Peyer's patch (tissue), 4 donors: ENCODE data around the gene CATSPERD. TPM values are rescaled to one million over a fixed set of nuclear protein-coding genes. Genes with fewer than 3 reads are reported as not detected.

Experiments
- DNase-seq, 3 donors: peaks; one replicate each; pipeline ENCODE4 v3.0.0-alpha.2; 2017 to 2019
- H3K27ac ChIP-seq, 4 donors: fragments of 200-600 bp; sonication (generic); one replicate each; pipeline ENCODE4 v1.5.1; 2016 to 2019
- H3K27me3 ChIP-seq, 2 donors: fragments of 200-600 bp; sonication (generic); one replicate each; pipeline ENCODE4 v1.5.1; 2019
- H3K36me3 ChIP-seq, 3 donors: fragments of 200-600 bp; sonication (generic); one replicate each; pipeline ENCODE4 v1.5.1; 2016 to 2019
- H3K4me1 ChIP-seq, 4 donors: fragments of 200-600 bp; sonication (generic); one replicate each; pipeline ENCODE4 v1.5.1; 2016 to 2019
- H3K4me3 ChIP-seq, 4 donors: fragments of 200-600 bp; sonication (generic); 1 replicate in 3 of 4; 2 replicates in 1 of 4; pipeline ENCODE4 v1.5.1; 2016 to 2019; ENCODE audit warnings: mild to moderate bottlenecking in 1 of 4
- H3K9me3 ChIP-seq, 4 donors: fragments of 200-600 bp; sonication (generic); one replicate each; pipeline ENCODE4 v1.5.1; 2016 to 2019; ENCODE audit warnings: mild to moderate bottlenecking in 1 of 4
- CTCF ChIP-seq, 6 experiments: fragments of 450-650 bp in 4 of 6; fragments of 200-600 bp in 2 of 6; sonication (generic) in 1 of 6; IDR thresholded peaks; one replicate each; pipeline ENCODE4 v1.5.1; 2017 to 2019; ENCODE audit warnings: antibody characterized with exemption in 6 of 6, mild to moderate bottlenecking in 3 of 6, moderate library complexity in 1 of 6
- POLR2A ChIP-seq, 2 donors: fragments of 450-650 bp; IDR thresholded peaks; one replicate each; pipeline ENCODE4 v1.5.1; 2017; ENCODE audit warnings: antibody characterized with exemption in 2 of 2, mild to moderate bottlenecking in 2 of 2, moderate library complexity in 2 of 2
- total RNA-seq, 4 donors: library from RNA; depleted of rRNA; stranded (reverse); fragments of >200 nt; gene quantifications; one replicate each; pipeline ENCODE4 v1.1.0, GENCODE V29; 2016

CATSPERD gene
- total RNA-seq, 4 donors from 2014 or later: not detected

- Histone ChIP-seq H3K4me3 (no peak overlapping the region), H3K27me3 (no peaks in the 10 kb centered on the region), H3K27ac (no peak overlapping the region), H3K4me1 (peaks cover 0 to 7% (median 3%) of the 10 kb centered on the region in 4 donors), H3K36me3 (peaks cover 0 to 17% (median 0%) of the 10 kb centered on the region in 3 donors), H3K9me3 (no peaks in the 10 kb centered on the region)
- no peak for DNase-seq
- TF ChIP-seq POLR2A (IDR thresholded peaks at IDR 0.05) (no peak), CTCF (IDR thresholded peaks at IDR 0.05) (no peak)
Measured at GRCh38 chr19:5674714-5675113, 45.7 kb upstream of the CATSPERD start.

GRCh38 chr19:5676105-5676771 is 44.2 kb upstream of the CATSPERD start:
- peak in 1 of 3 donors; percentile 53 for DNase-seq
- Histone ChIP-seq H3K36me3 (peaks cover 0 to 10% (median 0%) of the 10 kb centered on the region in 3 donors), H3K9me3 (no peaks in the 10 kb centered on the region), H3K27me3 (no peaks in the 10 kb centered on the region), H3K27ac (no peak overlapping the region), H3K4me1 (peaks cover 0 to 14% (median 7%) of the 10 kb centered on the region in 4 donors), H3K4me3 (no peak overlapping the region)
- TF ChIP-seq POLR2A (IDR thresholded peaks at IDR 0.05) (no peak), CTCF (IDR thresholded peaks at IDR 0.05) (no peak)

DNA sequence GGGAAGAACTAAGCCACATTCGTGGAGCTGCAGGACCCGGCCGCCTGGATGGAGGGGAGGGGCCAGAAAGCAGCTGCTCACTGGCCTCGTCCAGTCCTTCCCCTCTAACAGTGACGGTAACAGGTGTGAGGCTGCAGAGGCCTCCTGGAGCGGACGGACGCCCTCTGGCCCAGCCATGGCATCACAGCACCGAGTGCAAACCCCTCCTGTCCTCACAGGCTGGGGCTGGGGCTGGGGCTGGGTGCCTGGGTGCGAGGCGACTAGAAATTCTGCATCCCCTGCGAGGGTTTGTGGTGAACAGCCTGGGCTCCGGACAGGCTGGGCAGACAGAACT is 43.7 kb upstream of the CATSPERD start:
- H3K4me1 ChIP-seq: peaks cover 0 to 16% (median 10%) of the 10 kb centered on the region in 4 donors
- no peak overlapping the region for H3K27ac ChIP-seq
- no peak for TF ChIP-seq POLR2A (IDR thresholded peaks at IDR 0.05)
- no peak for TF ChIP-seq CTCF (IDR thresholded peaks at IDR 0.05)
- no peak overlapping the region for H3K4me3 ChIP-seq
- no peaks in the 10 kb centered on the region for H3K27me3 ChIP-seq
- no peak for DNase-seq
- no peaks in the 10 kb centered on the region for H3K9me3 ChIP-seq
- H3K36me3 ChIP-seq: peaks cover 0 to 5% (median 0%) of the 10 kb centered on the region in 3 donors

GRCh38 chr19:5677136-5677535 is 43.3 kb upstream of the CATSPERD start:
- no peaks in the 10 kb centered on the region for H3K9me3 ChIP-seq
- H3K36me3 ChIP-seq: peaks cover 0 to under 1% (median 0%) of the 10 kb centered on the region in 3 donors
- DNase-seq: no peak
- H3K27me3 ChIP-seq: no peaks in the 10 kb centered on the region
- peaks cover 0 to 16% (median 10%) of the 10 kb centered on the region in 4 donors for H3K4me1 ChIP-seq
- no peak overlapping the region for H3K4me3 ChIP-seq
- TF ChIP-seq CTCF (IDR thresholded peaks at IDR 0.05): no peak
- TF ChIP-seq POLR2A (IDR thresholded peaks at IDR 0.05): no peak
- no peak overlapping the region for H3K27ac ChIP-seq

DNA sequence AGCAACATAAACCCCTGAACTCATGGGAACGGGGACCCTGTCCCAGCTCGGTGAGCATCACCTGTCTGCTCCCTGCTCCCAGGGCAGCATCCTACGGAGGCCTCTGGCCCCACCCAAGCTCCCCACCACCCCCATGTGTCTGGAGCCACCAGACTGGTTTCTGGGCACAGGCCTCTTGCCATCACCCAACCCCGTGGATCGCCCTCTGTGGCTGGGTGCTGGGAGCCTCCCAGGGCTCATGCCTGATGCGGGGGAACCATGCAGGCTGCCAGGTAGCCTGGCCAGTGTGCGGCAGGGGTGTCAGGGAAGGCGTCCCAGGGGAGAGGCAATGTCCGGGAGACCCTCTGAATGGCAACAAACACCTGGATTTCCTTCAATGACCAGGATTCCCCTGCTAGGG is 42.9 kb upstream of the CATSPERD start:
- no peak overlapping the region for H3K4me3 ChIP-seq
- DNase-seq: no peak
- no peaks in the 10 kb centered on the region for H3K36me3 ChIP-seq
- no peaks in the 10 kb centered on the region for H3K27me3 ChIP-seq
- no peak for TF ChIP-seq CTCF (IDR thresholded peaks at IDR 0.05)
- no peak for TF ChIP-seq POLR2A (IDR thresholded peaks at IDR 0.05)
- no peaks in the 10 kb centered on the region for H3K9me3 ChIP-seq
- no peak overlapping the region for H3K27ac ChIP-seq
- peaks cover 0 to 16% (median 10%) of the 10 kb centered on the region in 4 donors for H3K4me1 ChIP-seq
